HG02973 (cell line): ENCODE results near the gene DNAJC6.

Experiments used
- ATAC-seq: cut with Tn5 transposase; IDR thresholded peaks from one replicate; pipeline ENCODE4 v1.9.1; 2021; ENCODE audit warnings: moderate library complexity; ENCODE audit not compliant: unreplicated experiment

DNAJC6 gene

DNA sequence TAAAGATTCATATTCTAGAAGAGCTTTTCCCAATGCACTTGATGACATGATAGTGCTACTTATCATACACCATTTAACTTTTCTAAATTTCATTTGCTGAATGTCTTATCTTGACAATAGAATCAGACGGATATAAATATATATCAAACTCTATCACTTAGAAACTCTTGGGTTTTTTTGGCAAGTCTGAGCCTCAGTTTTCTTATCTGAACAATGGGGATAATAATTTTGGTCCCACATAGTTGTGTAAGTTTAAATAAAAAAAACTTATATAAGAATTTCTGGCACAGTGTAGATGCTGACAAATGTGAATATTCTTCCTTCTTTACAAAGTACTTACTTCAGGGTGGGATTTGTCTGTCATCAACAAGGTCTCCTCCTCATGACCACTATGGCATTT, 89.7 kb downstream of the DNAJC6 start:
- no peak for ATAC-seq

- ATAC-seq, result no peak
Measured at GRCh38 chr1:65401612-65402011, 92.3 kb downstream of the DNAJC6 start.

DNA sequence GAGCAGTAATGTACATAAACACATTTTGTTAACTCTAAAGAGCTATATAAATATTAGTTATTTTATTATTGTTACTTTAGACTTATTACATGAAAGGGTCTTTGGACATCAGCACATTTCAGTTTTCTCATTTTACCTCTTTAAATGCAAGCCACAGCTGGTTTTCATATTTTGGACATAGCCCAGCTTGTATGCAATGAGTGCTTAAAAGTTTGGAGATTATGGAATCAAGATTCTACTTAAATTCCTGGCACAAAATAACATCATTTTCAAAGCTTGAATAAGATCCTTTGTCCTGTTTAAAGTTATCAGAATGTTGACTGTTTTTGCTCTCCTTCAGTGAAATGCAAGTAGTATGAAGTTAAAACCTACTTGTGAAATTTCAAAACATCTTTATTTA, 95.6 kb downstream of the DNAJC6 start:
- ATAC-seq, result no peak

GRCh38 chr1:65407877-65408276, 98.5 kb downstream of the DNAJC6 start:
- no peak for ATAC-seq

DNA sequence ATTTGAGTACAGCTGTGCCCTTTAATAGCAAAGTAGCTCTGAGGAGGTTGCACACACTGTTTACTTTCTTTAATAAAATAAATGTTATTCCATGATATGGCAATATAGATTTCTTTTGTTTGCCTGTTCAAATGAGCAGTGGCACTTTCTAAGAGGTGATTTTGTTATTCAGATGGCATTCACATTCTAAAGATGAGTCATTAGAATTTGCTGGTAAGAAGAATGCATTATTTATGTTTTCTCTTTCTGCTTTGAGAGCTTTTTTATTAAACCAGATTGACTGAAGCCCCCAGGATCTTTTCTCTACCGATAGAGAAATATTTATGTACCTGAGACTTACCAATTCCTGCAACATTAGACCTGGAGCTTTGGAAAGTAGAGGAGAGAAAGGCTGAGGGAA, 100.0 kb downstream of the DNAJC6 start:
- ATAC-seq, result no peak

GRCh38 chr1:65409816-65410326, 100.5 kb downstream of the DNAJC6 start:
- ATAC-seq, result no peak

DNA sequence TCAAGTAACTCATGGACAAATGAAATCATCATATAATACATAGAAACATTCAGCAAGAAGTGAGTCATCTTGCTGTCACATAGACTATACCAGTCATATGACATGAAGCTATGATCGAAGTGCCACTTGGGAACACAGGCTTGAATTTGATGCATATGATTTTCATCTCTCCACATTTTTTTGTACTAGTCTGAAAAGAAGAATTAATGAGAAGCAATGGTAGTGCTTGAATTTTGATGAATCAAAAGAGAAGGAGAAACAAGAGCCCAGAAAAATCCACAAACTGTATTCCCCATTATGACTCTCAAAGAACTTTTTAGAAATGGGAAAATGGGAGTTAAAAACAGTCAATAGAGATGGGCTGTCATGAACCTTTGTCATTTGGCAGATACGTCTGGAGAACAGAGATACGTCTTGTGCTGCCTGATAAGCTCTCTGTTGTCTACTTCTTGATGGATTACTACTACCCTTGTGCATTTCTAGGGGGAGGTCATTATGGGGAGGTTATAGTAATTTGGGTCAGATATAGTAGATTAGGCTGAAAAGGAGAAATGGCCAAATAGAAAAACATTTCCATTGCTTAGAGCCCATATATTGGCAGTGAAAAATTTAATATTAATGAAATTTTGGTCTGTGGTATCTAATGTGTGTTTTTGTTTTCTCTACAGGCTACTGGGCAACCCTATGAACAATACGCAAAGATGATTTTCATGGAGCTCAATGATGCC, 103.1 kb downstream of the DNAJC6 start:
- no peak for ATAC-seq

DNA sequence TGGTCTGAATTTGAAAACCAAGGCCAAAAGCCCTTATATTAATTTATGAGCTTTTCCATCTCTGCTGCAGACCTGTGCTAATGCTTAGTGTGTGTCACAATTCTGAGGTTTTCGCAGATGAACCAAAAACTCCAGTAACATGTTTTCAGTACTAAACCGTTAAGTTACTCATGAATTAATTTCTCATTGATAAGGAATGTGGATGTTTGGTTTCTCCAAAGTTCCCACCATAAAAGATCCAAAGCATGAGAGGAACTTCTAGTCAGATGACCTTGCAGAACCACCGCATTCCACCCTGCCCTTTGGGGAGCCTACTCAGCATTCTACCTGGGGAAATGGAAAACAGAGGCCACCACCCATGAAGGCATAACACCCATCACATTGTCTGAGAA, 103.6 kb downstream of the DNAJC6 start:
- ATAC-seq, result no peak

- ATAC-seq, result no peak
Measured at GRCh38 chr1:65414538-65414937, 105.2 kb downstream of the DNAJC6 start.

DNA sequence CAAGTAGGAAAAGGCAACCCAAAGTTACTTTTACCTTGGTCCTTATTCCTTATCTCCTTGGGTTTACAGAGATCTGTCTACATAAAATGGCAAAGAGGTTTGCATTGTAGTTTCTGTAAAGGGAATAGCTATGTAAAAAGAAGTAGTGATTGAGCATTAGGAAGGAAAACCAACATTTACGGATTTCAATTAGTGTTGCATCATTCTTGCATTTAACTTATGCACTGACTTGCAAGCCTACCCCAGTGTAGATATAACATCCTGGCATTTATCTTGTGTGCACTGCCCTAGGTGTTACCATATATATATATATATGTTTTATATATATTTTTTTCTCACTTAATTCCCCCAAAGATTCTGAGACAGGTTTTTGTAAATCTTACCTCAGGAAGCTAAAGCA, 107.4 kb downstream of the DNAJC6 start:
- no peak for ATAC-seq

DNA sequence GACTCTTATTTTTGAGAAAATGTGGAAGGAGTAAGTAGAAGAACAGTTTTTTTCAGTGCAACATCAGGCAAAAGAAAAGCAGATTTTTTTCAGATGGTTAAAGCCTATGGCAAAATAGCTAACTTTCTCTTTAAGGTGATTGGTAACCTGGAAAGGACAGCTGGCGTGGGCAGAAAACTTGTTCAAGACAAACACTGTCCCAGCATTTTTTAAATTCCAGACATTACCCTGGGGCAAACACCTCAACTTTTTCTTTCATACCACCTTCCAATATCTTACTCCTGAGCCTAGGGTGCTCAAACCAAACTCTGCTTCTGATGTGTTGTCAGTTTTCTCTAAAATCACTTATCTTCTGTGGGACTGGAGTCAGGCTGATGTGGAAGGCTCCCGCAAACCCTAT, 108.4 kb downstream of the DNAJC6 start:
- ATAC-seq, result no peak

- ATAC-seq, result no peak
Measured at GRCh38 chr1:65418522-65419185, 109.3 kb downstream of the DNAJC6 start.

- ATAC-seq, result peak; percentile 95
Measured at GRCh38 chr1:65419681-65420589, 110.6 kb downstream of the DNAJC6 start.

GRCh38 chr1:65420590-65421350, 111.4 kb downstream of the DNAJC6 start, which contains the start of the genes LEPR and LEPROT:
Gene LEPR, plus strand, starts transcription at chr1:65420668. Its CDS starts 144,898 bp downstream, at chr1:65565566.
Gene LEPROT, plus strand, starts transcription at chr1:65420668. Its CDS starts 57 bp downstream, at chr1:65420725.
- peak; percentile 4 for ATAC-seq

- no peak for ATAC-seq
Measured at GRCh38 chr1:65421351-65422025, 112.1 kb downstream of the DNAJC6 start.

DNA sequence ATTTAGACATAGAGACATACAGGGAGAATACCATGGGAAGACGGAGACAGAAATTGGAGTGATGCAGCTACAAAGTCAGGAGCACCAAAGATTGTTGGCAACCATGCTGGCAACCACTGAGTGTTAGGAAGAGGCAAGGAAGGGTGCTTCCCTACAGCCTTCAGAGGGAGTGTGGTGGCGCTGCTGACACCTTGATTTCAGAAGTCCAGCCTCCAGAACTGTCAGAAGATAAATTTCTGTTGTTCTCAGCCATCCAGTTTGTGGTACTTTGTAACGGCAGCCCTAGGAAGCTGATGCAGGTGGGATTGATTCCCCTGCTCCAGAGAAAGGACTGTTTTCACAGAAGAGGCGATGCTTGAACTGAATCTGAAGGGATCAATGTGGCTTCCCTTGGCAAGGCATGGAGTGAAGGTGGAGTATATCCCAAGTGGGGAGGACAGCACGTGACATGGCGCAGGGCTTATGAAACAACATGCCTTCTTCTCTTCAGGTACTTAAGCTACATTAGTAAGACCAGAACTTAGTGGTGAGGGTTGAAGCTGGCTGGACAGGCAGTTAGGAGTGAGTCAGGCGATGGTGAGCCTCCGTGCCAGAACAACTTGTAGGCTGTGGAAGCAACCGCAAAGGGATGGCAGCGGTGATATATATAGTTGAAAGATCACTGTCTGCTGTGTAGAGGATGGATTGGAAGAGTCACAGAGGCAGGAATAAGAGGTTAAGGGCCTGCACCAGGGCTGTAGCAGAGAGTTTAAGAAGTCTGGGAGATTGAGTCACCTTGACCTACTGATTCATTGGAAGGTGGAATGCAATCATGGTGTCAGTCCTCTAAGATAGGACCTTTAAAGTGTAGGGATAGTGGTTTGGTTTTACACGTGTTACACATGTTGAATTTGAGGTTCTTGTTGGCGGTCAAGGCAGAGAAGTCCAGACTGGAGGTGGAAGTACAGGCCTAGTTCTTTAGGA, 113.2 kb downstream of the DNAJC6 start:
- ATAC-seq, result no peak

GRCh38 chr1:65423884-65424572, 114.7 kb downstream of the DNAJC6 start:
- no peak for ATAC-seq

GRCh38 chr1:65424573-65424889, 115.2 kb downstream of the DNAJC6 start:
- no peak for ATAC-seq
